Endothelial cell of hepatic sinusoid (primary cell): ENCODE data around the gene MYH6.
"Not testable (repeated sequence)": the region's sequence is repeated elsewhere in the genome, so short reads cannot be mapped to it uniquely, and the experiment has no call there.

Source experiments
- in situ Hi-C: cut with HindIII; loops from 2 replicates; pipeline ENCODE4 v1.10.0; 2017; ENCODE audit warnings: low sequenced_read_pairs

MYH6 gene

DNA sequence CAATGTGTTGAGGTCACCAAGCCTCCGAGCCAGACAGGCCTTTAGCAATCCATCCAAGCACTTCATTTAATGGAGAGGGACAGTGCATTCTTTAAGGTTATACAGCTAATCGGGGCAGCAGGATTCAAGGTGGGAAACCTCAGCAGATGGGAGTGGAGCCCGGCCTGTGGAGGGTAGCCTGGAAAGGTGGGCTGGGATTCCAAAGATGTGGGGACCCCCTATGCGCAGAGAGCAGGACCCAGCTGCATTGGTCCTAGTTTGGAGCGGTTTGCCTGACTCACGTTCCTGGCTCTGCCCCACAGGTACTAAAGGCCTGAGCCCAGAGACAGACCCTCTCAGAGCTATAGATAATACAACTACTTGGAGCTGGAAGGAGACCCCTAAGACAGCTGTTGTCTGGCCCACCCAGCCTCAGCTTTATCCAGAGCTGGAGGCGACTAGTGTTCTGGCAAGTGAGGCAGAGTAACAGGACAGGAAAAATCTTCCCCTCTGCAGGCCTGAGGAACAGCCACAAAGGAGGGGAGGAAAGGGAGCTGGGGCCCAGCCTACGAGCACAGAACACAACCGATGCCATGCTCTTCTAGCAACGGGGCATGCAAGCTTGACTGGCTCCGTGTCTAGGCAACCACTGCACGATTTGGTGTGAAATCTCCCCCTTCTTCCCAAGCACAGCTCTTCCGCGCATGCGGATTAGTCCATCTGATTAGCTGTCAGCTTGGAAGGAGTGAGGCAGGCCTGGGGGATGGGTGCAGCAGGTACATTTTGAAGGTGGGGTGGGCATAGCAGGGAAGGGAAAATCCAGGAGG lies 28.5 kb upstream of the MYH6 start:
- in situ Hi-C loops = loop anchor here (5.0 kb wide), 1 partner anchor 69 kb away; the partner anchor contains the start of gene EFS

- in situ Hi-C loops = loop anchor here (5.0 kb wide), 1 partner anchor 68 kb away; the partner anchor contains the start of gene EFS
Observed at GRCh38 chr14:23435543-23436326, 27.7 kb upstream of the MYH6 start, which contains the start of gene MYH7. TSS of gene MYH7 (minus strand) at chr14:23435660. CDS start at chr14:23433732, 1,928 bp downstream.

DNA sequence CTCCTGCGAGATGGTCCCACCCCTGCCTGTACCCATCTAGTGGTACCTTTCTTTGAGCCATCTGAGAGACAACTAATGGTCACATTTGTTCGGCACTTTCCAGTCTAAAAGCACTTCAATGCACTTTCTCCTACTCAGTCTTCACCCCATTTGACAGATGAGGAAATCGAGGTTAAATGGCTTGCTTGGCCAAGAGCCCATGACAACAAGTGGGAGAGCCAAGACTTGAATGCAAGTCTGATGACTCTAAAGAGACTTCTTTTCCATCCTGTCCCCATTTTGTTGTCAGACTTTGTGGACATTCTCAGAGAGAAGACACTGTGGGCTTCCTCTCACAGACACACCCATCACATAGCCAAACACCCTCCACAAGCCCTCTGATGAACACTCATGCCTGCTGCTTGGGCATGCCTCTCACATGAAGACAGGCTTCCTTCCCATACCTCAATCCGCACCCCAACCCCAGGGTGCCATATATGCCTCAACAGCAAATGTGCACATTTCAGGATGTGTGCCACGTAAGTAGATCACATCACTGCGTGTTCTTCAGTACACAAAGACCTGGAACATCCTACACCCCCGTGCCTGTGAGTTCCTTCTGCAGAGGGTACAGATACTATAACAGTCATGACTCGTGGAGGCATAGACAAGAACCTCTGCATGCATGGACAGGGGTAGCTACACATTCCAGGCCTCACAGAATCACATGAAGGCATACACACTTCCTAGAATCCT lies 26.6 kb upstream of the MYH6 start:
- in situ Hi-C loops = loop anchor here (5.0 kb wide), 1 partner anchor 67 kb away; the partner anchor contains the start of gene EFS

GRCh38 chr14:23433457-23433856 lies 25.4 kb upstream of the MYH6 start:
- in situ Hi-C loops = no loop called here

DNA sequence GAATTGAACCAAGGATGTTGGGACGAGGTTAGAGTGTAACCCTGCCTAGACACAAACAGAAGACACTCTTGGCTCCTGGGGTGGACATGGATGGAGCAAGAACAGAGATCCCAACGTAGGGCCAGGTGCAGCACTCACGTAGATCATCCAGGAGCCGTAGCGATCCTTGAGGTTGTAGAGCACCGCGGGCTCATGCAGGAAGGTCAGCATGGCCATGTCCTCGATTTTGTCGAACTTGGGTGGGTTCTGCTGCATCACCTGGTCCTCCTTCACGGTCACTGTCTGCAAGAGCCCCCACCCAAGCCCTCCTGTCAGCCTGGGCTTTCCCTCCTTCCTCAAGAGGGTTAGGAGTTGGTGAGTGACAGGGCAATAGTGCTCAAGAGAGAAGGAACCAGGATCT lies 24.9 kb upstream of the MYH6 start:
- in situ Hi-C loops = no loop called here

GRCh38 chr14:23432102-23432925 lies 24.2 kb upstream of the MYH6 start:
- in situ Hi-C loops = no loop called here

GRCh38 chr14:23431486-23431885 lies 23.4 kb upstream of the MYH6 start:
- in situ Hi-C loops = no loop called here

- in situ Hi-C loops = no loop called here
Observed at GRCh38 chr14:23430723-23431085, 22.6 kb upstream of the MYH6 start.

GRCh38 chr14:23430016-23430722 lies 22.1 kb upstream of the MYH6 start:
- in situ Hi-C loops = no loop called here

DNA sequence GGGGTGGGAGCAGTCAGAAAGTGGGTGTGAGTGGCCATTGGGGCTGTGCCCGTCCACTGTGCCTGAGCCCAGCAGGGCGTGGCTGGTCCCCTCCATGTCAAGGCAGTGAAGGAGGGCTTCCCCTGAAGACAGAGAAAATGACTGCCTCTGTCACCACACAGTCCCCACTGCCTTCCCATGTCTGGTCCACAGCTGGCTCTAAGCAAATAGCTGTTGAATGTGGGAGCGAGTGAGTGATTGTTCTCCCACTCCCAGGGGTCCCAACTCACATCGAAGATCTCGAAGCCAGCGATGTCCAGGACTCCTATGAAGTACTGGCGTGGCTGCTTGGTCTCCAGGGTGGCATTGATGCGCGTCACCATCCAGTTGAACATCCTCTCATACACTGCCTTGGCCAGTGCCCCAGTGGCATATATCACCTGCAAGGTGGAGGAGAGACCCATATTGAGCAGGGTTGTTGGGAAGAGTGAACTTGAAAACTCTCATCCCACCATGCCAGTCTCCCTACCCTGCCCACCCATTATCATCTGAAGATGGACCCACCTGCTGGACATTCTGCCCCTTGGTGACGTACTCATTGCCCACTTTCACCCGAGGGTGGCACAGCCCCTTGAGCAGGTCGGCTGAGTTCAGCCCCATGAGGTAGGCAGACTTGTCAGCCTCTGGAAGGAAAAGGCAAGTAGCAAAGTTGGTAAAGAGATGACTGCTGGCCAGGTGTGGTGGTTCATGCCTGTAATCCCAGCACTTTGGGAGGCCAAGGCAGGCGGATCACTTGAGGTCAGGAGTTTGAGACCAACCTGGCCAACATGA lies 20.8 kb upstream of the MYH6 start:
- in situ Hi-C loops = no loop called here

GRCh38 chr14:23425798-23426197 lies 17.7 kb upstream of the MYH6 start:
- in situ Hi-C loops = not testable (repeated sequence)

DNA sequence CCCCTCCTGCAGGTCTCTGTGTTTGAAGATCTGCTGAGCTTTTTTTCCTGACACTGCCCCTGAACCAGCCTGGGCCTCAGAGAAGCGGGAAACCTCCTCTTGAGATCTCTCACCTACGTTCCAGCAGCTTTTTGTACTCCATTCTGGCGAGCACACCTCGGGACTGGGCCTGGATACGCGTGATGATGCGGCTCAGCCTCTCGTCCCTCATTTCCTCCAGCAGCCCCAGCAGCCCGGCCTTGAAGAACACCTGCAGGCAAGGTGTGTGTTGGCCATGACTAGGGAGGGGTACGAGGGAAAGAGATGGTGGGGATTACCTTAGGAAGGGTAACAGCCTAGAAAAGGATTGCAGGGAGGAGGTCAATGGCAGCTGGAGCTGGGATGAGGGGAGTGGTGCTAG lies 17.1 kb upstream of the MYH6 start:
- in situ Hi-C loops = no loop called here

- in situ Hi-C loops = no loop called here
Observed at GRCh38 chr14:23423657-23424056, 15.6 kb upstream of the MYH6 start.

DNA sequence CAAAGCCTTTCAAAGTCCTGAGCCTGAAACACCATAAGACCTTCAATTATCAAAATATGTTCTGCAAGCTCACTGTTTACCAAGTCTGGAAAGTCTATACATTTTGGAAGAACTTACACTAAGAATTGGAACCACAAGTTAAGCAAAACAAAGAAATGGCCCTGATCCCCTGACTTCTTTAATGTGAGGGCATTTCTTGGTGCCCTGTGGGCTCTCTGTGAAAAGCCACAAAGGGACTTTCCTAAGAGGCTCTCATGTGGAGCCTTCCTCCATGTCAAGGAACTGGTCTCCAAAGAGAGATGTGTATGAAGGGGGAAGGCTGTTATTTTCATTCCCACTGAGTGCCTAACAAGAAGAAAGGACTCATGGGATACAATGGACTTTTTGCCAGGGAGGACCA lies 13.5 kb upstream of the MYH6 start:
- in situ Hi-C loops = no loop called here

- in situ Hi-C loops = not testable (repeated sequence)
Observed at GRCh38 chr14:23419646-23420045, 11.6 kb upstream of the MYH6 start.

DNA sequence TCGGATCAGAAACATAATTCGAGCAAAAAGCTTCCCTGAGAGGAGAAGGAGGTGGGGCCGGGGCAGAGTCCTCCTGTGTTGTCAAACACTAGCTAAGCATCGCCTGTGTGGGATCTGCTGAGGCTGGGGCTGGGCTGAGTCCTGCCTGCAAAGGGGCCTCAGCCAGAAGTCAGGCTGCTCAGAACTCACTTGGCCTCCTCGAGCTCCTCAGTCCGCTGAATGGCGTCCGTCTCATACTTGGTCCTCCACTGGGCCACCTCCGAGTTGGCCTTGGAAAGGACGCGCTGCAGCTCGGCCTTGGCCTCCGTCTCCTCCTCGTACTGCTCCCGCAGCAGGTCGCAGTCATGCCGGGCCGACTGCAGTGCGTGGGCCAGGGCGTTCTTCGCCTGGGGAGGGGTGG lies 9.9 kb upstream of the MYH6 start:
- in situ Hi-C loops = no loop called here

DNA sequence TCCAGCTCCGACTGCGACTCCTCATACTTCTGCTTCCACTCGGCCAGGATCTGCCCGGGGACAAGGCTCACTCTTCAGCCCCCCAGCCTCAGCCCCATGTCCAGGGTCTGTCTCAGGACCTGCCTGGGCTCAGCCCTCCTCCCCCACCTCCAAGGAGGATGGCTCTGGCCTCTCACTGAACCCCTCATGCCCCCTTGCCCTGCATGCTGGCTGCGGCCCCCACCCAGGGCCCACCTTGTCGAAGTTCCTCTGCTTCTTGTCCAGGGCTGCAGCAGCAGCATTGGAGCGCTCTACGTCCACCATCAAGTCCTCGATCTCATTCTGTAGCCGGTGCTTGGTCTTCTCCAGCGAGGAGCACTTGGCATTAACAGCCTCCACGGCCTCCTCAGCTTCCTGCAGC lies 9.2 kb upstream of the MYH6 start:
- in situ Hi-C loops = not testable (repeated sequence)

DNA sequence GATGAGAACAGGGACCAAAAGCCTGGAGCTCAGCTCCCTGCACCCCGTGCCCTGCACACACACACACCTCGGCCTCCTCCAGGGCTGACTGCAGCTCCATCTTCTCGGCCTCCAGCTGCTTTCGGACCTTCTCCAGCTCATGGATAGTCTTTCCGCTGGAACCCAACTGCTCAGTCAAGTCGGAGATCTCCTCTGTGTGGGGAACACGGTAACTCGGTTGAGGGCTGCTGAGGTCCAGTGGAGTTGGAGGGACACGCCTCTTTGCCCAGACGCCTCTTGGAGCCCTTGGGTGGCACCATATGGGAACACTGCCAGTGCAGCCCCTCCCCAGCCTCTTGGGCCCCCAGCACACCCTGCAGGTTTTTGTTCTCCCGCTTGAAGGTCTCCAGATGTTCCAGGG lies 8.7 kb upstream of the MYH6 start:
- in situ Hi-C loops = no loop called here
